Chondrocyte (in vitro differentiated cells): Measurements from ENCODE around the gene CCR4. TPM values are rescaled to one million over a fixed set of nuclear protein-coding genes. Genes with fewer than 3 reads are reported as not detected.
"Not testable (repeated sequence)": the region's sequence is repeated elsewhere in the genome, so short reads cannot be mapped to it uniquely, and the experiment has no call there.

Source experiments
- DNase-seq: peaks from one replicate; pipeline ENCODE4 v3.0.0; 2021; ENCODE audit warnings: mixed read lengths, low spot score
- H3K27ac Mint-ChIP-seq: one replicate; pipeline ENCODE4 v1.8.0; 2021; ENCODE audit warnings: mild to moderate bottlenecking, moderate library complexity, mixed read lengths; ENCODE audit not compliant: unreplicated experiment
- H3K27me3 Mint-ChIP-seq: 2 replicates; pipeline ENCODE4 v1.8.0; 2021; ENCODE audit warnings: low read depth, mixed read lengths
- H3K36me3 Mint-ChIP-seq: 2 replicates; pipeline ENCODE4 v1.8.0; 2021; ENCODE audit warnings: low read depth, mixed read lengths
- H3K4me1 Mint-ChIP-seq: 2 replicates; pipeline ENCODE4 v1.8.0; 2021; ENCODE audit warnings: low read depth, mild to moderate bottlenecking, mixed read lengths
- H3K4me3 Mint-ChIP-seq: one replicate; pipeline ENCODE4 v1.8.0; 2021; ENCODE audit warnings: mild to moderate bottlenecking, moderate library complexity, mixed read lengths; ENCODE audit not compliant: unreplicated experiment
- H3K9me3 Mint-ChIP-seq: 2 replicates; pipeline ENCODE4 v1.8.0; 2021; ENCODE audit warnings: low read depth, mixed read lengths
- total RNA-seq: library from RNA; stranded (reverse); gene quantifications from 3 replicates; pipeline ENCODE4 v1.2.1, GENCODE V29; 2021
- TF ChIP-seq, protein P1 (sequence below): fragments of 200-600 bp; sonication (generic); IDR thresholded peaks from 2 replicates; pipeline ENCODE4 v1.5.0; 2021; ENCODE audit warnings: antibody characterized with exemption, mild to moderate bottlenecking, moderate library complexity

Gene CCR4
- total RNA-seq, 1 donor from 2014 or later = not detected

- Mint-ChIP-seq H3K27ac (no peak overlapping the region), H3K4me1 (peaks cover 4% of the 10 kb centered on the region), H3K4me3 (no peak overlapping the region), H3K36me3 (no peaks in the 10 kb centered on the region), H3K27me3 (no peaks in the 10 kb centered on the region), H3K9me3 (peaks cover 6% of the 10 kb centered on the region)
- no peak for DNase-seq
- TF ChIP-seq, protein P1, sequence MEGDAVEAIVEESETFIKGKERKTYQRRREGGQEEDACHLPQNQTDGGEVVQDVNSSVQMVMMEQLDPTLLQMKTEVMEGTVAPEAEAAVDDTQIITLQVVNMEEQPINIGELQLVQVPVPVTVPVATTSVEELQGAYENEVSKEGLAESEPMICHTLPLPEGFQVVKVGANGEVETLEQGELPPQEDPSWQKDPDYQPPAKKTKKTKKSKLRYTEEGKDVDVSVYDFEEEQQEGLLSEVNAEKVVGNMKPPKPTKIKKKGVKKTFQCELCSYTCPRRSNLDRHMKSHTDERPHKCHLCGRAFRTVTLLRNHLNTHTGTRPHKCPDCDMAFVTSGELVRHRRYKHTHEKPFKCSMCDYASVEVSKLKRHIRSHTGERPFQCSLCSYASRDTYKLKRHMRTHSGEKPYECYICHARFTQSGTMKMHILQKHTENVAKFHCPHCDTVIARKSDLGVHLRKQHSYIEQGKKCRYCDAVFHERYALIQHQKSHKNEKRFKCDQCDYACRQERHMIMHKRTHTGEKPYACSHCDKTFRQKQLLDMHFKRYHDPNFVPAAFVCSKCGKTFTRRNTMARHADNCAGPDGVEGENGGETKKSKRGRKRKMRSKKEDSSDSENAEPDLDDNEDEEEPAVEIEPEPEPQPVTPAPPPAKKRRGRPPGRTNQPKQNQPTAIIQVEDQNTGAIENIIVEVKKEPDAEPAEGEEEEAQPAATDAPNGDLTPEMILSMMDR = peak; percentile 94
These were observed 17.2 kb upstream of the CCR4 start for GRCh38 chr3:32934150-32934742.

DNA sequence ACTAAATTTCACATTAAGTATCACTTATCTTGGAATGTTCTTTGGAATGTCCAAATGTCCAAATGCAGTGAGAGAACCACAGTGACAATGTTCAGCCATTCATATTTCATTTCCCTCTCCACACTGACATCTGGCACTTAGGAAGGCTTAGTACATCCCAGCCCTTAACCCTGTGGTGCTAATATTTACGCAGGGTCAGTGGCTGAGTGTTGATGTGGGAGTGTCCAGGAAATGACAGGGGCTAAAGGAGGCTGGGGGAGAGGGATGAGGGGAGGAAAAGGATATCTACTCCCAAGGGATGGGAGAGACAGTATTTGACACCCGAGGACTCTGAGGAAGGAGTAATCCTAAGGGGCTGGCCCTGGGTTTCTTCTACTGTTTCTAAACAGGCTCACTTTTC, 14.1 kb upstream of the CCR4 start:
- TF ChIP-seq, protein P1 = no peak

DNA sequence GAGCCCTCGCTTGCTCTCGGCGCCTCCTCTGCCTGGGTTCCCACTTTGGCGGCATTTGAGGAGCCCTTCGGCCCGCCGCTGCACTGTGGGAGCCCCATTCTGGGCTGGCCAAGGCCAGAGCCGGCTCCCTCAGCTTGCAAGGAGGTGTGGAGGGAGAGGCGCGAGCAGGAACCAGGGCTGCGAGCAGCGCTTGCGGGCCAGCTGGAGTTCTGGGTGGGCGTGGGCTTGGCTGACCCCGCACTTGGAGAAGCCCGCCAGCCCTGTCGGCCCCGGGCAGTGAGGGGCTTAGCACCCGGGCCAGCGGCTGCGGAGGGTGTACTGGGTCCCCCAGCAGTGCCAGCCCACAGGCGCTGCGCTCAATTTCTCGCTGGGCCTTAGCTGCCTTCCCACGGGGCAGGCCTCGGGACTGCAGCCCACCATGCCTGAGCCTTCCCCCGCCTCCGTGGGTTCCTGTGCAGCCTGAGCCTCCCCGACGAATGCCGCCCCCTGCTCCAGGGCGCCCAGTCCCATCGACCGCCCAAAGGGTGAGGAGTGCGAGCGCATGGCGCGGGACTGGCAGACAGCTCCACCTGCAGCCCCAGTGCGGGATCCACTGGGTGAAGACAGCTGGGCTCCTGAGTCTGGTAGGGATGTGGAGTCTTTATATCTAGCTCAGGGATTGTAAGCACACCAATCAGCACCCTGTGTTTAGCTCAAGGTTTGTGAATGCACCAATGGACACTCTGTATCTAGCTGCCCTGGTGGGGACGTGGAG, 11.7 kb upstream of the CCR4 start:
- H3K27ac Mint-ChIP-seq, H3K4me1 Mint-ChIP-seq, H3K4me3 Mint-ChIP-seq, H3K36me3 Mint-ChIP-seq, DNase-seq, H3K9me3 Mint-ChIP-seq, H3K27me3 Mint-ChIP-seq: not testable (repeated sequence)

More for the DNA sequence above, 14.1 kb upstream of the CCR4 start:
- Mint-ChIP-seq H3K4me1 (peaks cover 4% of the 10 kb centered on the region), H3K27me3 (no peaks in the 10 kb centered on the region), H3K9me3 (peaks cover 3% of the 10 kb centered on the region), H3K36me3 (no peaks in the 10 kb centered on the region), H3K4me3 (no peak overlapping the region), H3K27ac (peak overlapping the region; percentile 39)
- no peak for DNase-seq

DNA sequence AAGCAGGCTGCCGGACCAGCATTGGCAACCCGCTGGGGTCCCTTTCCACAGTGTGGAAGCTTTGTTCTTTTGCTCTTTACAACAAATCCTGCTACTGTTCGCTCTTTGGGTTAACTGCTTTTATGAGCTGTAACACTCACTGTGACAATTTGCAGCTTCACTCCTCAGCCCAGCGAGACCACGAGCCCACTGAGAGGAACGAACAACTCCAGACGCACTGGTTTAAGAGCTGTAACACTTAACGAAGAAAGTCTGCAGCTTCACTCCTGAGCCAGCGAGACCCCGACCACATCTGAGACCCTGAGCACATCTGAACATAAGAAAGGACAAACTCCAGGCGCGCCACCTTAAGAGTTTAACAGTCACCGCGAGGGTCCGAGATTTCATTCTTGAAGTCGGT, 10.7 kb upstream of the CCR4 start:
- Mint-ChIP-seq H3K27me3 (no peaks in the 10 kb centered on the region), H3K4me3 (no peak overlapping the region), H3K27ac (no peak overlapping the region), H3K9me3 (peaks cover 2% of the 10 kb centered on the region), H3K36me3 (no peaks in the 10 kb centered on the region), H3K4me1 (peaks cover 4% of the 10 kb centered on the region)
- DNase-seq = no peak
- TF ChIP-seq, protein P1 = no peak

DNA sequence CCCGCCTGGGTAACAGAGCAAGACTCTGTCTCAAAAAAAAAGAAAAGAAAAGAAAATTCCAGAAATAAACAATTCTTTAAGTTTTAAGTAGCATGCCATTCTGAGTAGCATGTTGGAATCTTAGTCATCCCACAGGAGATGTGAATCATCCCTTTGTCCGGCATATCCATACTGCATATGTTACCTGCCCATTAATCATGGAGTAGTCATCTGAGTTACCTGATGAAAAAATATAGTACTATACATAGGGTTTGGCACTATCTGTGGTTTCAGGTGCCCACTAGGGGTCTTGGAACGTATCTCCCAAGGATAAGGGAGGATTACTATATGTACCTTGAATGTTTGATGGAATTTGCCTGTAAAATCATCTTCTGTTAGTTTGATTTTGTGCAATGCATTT, 6.3 kb upstream of the CCR4 start:
- TF ChIP-seq, protein P1 = no peak
- DNase-seq = no peak
- H3K4me3 Mint-ChIP-seq = no peak overlapping the region
- H3K27me3 Mint-ChIP-seq = no peaks in the 10 kb centered on the region
- H3K9me3 Mint-ChIP-seq = no peaks in the 10 kb centered on the region
- no peaks in the 10 kb centered on the region for H3K4me1 Mint-ChIP-seq
- H3K36me3 Mint-ChIP-seq = no peaks in the 10 kb centered on the region
- no peak overlapping the region for H3K27ac Mint-ChIP-seq

GRCh38 chr3:32945598-32945997, 5.8 kb upstream of the CCR4 start:
- not testable (repeated sequence) for H3K9me3 Mint-ChIP-seq, H3K36me3 Mint-ChIP-seq, H3K4me1 Mint-ChIP-seq, H3K4me3 Mint-ChIP-seq, DNase-seq, H3K27ac Mint-ChIP-seq, H3K27me3 Mint-ChIP-seq
